ENCODE data around the gene COL6A3.

COL6A3 gene

GRCh38 chr2:237294460-237294859 is 119.5 kb downstream of the COL6A3 start:
- DNase-seq (ENCODE audit: low read depth in 3 of 3), result no peak

GRCh38 chr2:237293978-237294377 is 120.0 kb downstream of the COL6A3 start:
- DNase-seq (ENCODE audit: low read depth in 3 of 3), result no peak

DNA sequence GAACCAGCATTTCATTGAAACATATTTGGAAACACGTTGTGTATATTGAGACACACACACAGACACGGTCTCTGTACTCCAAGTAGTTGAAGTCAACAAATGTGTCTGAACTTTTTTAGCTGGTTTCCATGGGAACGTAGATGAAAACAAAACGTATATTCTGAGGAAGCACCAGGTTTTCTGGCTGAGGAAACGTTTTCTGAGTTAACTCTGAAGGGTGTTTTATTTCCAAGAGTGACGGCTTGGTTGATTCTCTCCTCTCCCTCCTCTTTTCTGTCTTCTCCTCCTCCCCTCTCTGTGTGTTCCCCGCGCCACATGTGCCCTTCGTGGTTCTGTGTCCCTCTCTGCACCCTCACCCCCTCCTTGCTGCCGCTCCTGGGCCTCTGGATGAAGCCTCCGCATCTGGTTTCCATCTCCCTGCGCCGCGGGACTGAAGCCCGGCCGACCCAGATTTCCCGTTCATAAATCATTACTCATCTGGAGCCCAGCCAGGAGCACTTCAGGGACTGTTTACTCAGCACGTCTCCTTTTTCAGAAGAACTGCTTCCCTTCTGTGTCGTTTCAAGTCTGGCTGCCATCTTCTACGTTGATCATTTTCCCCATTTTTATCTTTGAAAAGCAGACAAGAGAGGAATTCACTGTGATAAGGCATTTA is 122.7 kb downstream of the COL6A3 start:
- peak in 2 of 3 experiments; percentile 4 to 44 for DNase-seq (ENCODE audit: low read depth in 3 of 3)

GRCh38 chr2:237290261-237290660 is 123.7 kb downstream of the COL6A3 start:
- no peak for DNase-seq (ENCODE audit: low read depth in 3 of 3)

- DNase-seq (ENCODE audit: low read depth in 3 of 3), result no peak
Observed at GRCh38 chr2:237289139-237289538, 124.8 kb downstream of the COL6A3 start.

DNA sequence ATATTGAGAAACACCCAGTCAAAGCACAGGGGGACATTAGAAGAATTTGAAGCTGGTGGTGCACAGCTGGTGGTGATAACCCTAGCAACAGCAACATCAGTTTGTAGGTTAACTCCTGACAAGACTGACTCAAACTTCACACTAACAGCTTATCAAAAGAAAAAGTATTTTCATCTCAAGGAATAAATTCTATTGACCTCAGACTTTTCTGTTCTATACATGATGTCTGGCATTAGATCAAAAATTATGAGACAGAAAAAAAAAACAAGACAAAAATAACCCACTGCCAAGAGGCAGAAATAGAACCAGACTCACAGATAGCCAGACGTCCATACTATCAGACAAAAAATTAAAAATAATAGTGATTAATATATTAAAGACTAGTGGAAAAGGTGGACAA is 126.1 kb downstream of the COL6A3 start:
- no peak for DNase-seq (ENCODE audit: low read depth in 3 of 3)

GRCh38 chr2:237283131-237283928 is 130.6 kb downstream of the COL6A3 start:
- no peak for DNase-seq (ENCODE audit: low read depth in 3 of 3)

- DNase-seq (ENCODE audit: low read depth in 3 of 3), result no peak
Observed at GRCh38 chr2:237282568-237283128, 131.3 kb downstream of the COL6A3 start.

- no peak for DNase-seq (ENCODE audit: low read depth in 3 of 3)
Observed at GRCh38 chr2:237281836-237282306, 132.1 kb downstream of the COL6A3 start.

GRCh38 chr2:237280939-237281338 is 133.0 kb downstream of the COL6A3 start:
- DNase-seq (ENCODE audit: low read depth in 3 of 3), result no peak

GRCh38 chr2:237280229-237280628 is 133.7 kb downstream of the COL6A3 start:
- no peak for DNase-seq (ENCODE audit: low read depth in 3 of 3)

DNA sequence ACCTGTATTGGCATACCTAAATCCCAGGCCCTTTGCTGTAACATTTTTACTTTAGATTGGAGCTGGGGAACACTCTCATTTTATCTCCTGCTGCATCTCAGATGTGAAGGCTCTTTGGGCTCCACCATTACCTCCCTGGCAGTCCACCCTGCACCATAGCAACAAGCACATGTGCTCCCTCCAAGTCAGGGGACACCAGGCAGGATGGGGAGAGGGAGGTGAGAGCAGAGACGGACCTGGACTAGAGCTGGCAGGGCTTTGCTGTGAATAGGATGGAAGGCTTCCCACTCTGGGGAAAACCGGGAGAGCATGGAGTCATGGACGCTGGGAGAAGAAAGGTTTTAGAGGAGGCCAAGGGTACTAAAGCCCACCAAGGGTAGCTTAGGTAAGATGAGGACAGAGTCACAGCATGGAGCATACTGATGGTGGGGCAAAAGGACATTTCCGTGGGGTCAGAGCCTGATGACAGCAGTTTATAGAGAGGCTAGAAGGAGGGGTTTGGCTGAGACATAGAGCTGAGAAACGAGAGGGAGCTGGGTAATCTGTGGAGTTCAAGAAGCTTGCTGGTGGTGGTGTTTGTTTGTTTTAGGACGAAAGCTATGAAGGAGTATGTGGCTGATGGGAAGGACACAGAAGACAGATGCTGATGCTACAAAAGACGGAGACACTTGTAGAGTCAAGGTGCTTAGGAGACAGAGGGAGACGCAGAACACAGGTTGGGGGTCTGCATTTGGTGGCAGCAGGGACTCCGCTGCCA is 134.8 kb downstream of the COL6A3 start:
- DNase-seq (ENCODE audit: low read depth in 3 of 3), result no peak

DNA sequence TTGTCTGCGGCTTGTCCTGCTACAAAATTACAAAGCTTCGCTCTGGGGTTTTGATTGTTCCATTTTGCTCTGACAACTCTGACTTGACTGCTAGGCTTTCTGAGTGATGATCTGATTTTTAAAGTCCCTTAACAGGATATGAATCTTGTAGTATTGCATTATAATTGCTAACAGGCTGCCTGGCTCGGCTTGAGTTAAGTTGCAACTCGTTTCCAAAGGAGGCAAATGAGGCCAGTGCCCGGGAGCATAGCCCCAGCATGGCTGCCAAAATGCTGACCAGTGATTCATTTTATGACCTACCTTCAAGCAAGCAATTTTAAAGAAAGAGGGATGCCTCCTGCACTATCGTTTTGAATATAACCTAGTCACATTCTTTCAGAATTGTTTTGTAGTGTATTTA is 135.4 kb downstream of the COL6A3 start:
- DNase-seq (ENCODE audit: low read depth in 3 of 3), result no peak

DNA sequence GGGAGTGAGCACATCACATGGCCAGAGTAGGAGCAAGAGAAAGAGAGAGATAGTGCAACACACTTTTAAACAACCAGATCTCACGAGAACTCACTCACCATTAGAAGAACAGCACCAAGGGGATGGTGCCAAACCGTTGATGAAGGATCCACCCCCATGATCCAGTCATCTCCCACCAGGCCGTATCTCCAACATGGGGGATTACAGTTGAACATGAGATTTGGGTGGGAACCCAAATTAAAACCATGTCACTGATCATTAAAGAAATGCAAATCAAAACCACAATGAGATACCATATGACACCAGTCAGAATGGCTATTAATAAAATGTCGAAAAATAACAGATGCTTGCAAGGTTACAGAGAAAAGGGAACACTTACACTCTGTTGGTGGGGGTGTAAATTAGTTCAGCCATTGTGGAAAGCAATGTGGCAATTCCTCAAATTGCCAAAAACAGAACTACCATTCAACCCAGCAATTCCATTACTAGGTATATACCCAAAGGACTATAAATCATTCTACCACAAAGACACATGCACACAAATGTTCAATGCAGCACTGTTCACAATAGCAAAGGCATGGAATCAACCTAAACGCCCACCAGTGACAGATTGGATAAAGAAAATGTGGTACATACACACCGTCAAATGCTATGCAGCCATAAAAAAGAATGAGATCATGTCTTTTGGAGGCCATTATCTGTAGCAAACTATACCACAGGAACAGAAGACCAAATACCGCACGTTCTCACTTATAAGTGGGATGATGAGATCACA is 137.1 kb downstream of the COL6A3 start:
- DNase-seq (ENCODE audit: low read depth in 3 of 3), result no peak
